Natural killer cell (primary cell): ENCODE data around the gene GTF2H4. TPM values are rescaled to one million over a fixed set of nuclear protein-coding genes. Genes with fewer than 3 reads are reported as not detected.

ENCODE experiments used
- ATAC-seq, 3 donors: fragments of 150-1000 bp in 2 of 3; fragments of 200-7000 bp in 1 of 3; cut with Tn5 transposase; 1 replicate in 1 of 3; 2 replicates in 2 of 3; pipeline ENCODE4 v1.10.0; 2021; ENCODE audit warnings: mild to moderate bottlenecking in 2 of 3, moderate library complexity in 2 of 3
- DNase-seq, 2 donors: peaks; one replicate each; pipeline versions ENCODE4 v3.0.0 to v3.0.0-alpha.2; 2013 to 2021; ENCODE audit warnings: mixed read lengths in 1 of 2
- H3K27ac ChIP-seq: one replicate; pipeline ENCODE4 v1.5.1; 2013; ENCODE audit warnings: mild to moderate bottlenecking, low read length
- H3K27me3 ChIP-seq: one replicate; pipeline ENCODE4 v1.6.1; 2013; ENCODE audit warnings: low read length; ENCODE audit not compliant: control insufficient read depth, insufficient read depth
- H3K36me3 ChIP-seq: one replicate; pipeline ENCODE4 v1.6.1; 2013; ENCODE audit warnings: low read length; ENCODE audit not compliant: control insufficient read depth, insufficient read depth
- H3K4me1 ChIP-seq: one replicate; pipeline ENCODE4 v1.6.1; 2013; ENCODE audit warnings: low read length; ENCODE audit not compliant: control insufficient read depth, insufficient read depth
- H3K4me3 ChIP-seq: one replicate; pipeline ENCODE4 v1.5.1; 2013; ENCODE audit warnings: low read length
- H3K9me3 ChIP-seq: one replicate; pipeline ENCODE4 v1.6.1; 2013; ENCODE audit warnings: low read length; ENCODE audit not compliant: control insufficient read depth, insufficient read depth
- H3K27ac Mint-ChIP-seq, 2 donors: one replicate each; pipeline ENCODE4 v1.8.0; 2022; ENCODE audit warnings: mild to moderate bottlenecking in 2 of 2, mixed read lengths in 2 of 2, moderate library complexity in 1 of 2
- H3K27me3 Mint-ChIP-seq, 2 donors: one replicate each; pipeline ENCODE4 v1.8.0; 2022; ENCODE audit warnings: low read depth in 2 of 2, mixed read lengths in 2 of 2
- H3K36me3 Mint-ChIP-seq: one replicate; pipeline ENCODE4 v1.8.0; 2022; ENCODE audit warnings: mixed read lengths
- H3K4me1 Mint-ChIP-seq, 2 donors: one replicate each; pipeline ENCODE4 v1.8.0; 2022; ENCODE audit warnings: mixed read lengths in 2 of 2
- H3K4me3 Mint-ChIP-seq: one replicate; pipeline ENCODE4 v1.8.0; 2022; ENCODE audit warnings: mild to moderate bottlenecking, moderate library complexity, mixed read lengths
- H3K9me3 Mint-ChIP-seq, 2 donors: one replicate each; pipeline ENCODE4 v1.8.0; 2022; ENCODE audit warnings: mixed read lengths in 2 of 2
- WGBS: methylation state at CpG from one replicate; pipeline ENCODE4 v1.1.7; 2013; ENCODE audit warnings: missing lambda C conversion rate; ENCODE audit not compliant: insufficient coverage; 5-methylcytosine and 5-hydroxymethylcytosine counted together
- intact Hi-C: fragments of 100-400 bp; cut with micrococcal nuclease; formaldehyde crosslinking; loops from one replicate; pipeline ENCODE4 v1.14.2; 2022
- total RNA-seq, 4 donors: library from RNA; stranded (reverse); fragments of 120-200 nt in 1 of 4; gene quantifications; one replicate each; pipeline versions ENCODE4 v1.2.3 to v1.2.4, GENCODE V29; 2013 to 2022
- TF ChIP-seq, protein P1 (sequence below): fragments of 200-600 bp; IDR thresholded peaks from one replicate; pipeline ENCODE4 v1.8.0; 2022; ENCODE audit warnings: antibody characterized with exemption

The GTF2H4 gene
- total RNA-seq, 3 donors from 2014 or later (not counting 1 experiment from before 2014, with no cell fraction given), result 13.5 to 17.9 (median 15.7) TPM

DNA sequence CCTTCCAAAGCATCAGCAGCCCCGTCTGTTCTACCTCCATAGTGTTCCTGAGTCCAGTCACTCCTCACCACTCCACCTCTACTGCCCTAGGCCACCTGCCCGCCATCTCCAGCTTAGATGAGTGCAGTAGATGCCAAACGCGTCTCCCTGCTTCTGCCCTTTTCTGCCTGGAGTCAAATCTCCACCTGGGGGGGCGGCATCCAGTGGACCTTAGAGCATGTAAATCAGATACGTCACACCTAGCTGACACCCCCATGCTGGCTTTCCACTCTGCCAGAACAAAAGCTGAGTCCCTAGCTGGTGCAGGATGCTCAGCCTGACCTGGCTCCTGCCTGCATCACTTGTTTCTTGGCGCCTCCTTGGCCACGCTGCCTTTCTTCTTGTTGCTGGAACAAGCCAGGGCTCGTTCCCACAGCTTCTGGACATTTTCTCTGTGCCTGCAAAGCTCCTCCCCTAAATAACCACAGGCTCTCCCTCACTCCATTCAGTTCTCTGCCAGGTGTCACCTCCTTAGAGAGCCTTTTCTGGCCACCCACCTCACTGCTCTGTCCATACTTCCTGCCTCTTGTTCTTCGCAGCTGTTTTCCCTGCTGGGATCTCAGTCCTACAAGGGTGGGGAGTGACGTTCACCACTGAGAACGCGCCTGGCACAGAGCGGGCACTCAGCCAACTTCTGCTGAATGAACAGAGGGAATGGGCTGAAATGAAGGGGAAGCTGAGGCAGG lies 17.9 kb upstream of the GTF2H4 start:
- TF ChIP-seq, protein P1, sequence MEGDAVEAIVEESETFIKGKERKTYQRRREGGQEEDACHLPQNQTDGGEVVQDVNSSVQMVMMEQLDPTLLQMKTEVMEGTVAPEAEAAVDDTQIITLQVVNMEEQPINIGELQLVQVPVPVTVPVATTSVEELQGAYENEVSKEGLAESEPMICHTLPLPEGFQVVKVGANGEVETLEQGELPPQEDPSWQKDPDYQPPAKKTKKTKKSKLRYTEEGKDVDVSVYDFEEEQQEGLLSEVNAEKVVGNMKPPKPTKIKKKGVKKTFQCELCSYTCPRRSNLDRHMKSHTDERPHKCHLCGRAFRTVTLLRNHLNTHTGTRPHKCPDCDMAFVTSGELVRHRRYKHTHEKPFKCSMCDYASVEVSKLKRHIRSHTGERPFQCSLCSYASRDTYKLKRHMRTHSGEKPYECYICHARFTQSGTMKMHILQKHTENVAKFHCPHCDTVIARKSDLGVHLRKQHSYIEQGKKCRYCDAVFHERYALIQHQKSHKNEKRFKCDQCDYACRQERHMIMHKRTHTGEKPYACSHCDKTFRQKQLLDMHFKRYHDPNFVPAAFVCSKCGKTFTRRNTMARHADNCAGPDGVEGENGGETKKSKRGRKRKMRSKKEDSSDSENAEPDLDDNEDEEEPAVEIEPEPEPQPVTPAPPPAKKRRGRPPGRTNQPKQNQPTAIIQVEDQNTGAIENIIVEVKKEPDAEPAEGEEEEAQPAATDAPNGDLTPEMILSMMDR, result no peak
- H3K4me1 ChIP-seq, result peaks cover 4% of the 10 kb centered on the region
- H3K4me3 ChIP-seq, result no peak overlapping the region
- Mint-ChIP-seq H3K27ac (no peak overlapping the region), H3K27me3 (peaks cover 7 to 28% of the 10 kb centered on the region in 2 donors), H3K4me1 (peaks cover 12 to 15% of the 10 kb centered on the region in 2 donors), H3K9me3 (no peaks in the 10 kb centered on the region), H3K36me3 (no peaks in the 10 kb centered on the region), H3K4me3 (no peak overlapping the region)
- no peak for DNase-seq
- H3K9me3 ChIP-seq, result no peaks in the 10 kb centered on the region
- 90% methylated on average over 14 of the region's 14 CpGs for WGBS
- no peaks in the 10 kb centered on the region for H3K36me3 ChIP-seq
- H3K27ac ChIP-seq, result no peak overlapping the region
- peaks cover 3% of the 10 kb centered on the region for H3K27me3 ChIP-seq
- ATAC-seq, result no peak
- intact Hi-C loops, result no loop called here

DNA sequence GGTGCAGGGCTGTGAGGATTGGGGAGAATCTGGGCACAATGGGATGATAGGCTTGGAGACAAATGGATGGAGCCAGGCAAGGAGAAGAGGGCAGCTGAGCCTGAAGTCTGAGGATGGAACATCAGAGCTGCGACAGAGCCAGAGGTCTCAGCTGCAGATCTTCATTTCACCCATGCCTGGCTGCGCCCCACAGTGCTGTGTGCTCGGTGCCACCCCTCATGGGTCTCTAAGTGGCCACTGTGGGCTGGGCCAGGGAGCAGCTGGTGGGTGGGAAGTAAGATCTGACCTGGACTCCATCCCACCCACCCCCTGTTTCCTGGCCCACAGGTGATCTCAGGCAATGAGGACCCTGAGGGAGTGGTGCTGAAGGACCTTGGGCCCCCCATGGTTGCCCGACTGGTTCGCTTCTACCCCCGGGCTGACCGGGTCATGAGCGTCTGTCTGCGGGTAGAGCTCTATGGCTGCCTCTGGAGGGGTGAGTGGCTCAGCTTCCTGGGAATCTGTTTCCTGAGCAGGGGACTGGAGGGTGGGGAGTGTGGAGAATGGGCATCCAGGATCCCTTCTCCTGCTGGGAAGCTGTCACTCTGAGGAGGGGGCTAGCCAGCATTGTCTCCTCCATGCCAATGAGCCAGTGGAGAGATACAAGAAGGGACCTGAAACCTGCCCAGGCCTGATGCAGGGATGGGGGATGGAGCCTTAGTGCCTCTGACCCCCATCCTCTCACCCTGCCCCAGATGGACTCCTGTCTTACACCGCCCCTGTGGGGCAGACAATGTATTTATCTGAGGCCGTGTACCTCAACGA lies 17.2 kb upstream of the GTF2H4 start:
- Histone ChIP-seq H3K27me3 (peaks cover 3% of the 10 kb centered on the region), H3K36me3 (no peaks in the 10 kb centered on the region), H3K9me3 (no peaks in the 10 kb centered on the region), H3K27ac (no peak overlapping the region), H3K4me1 (no peaks in the 10 kb centered on the region), H3K4me3 (no peak overlapping the region)
- DNase-seq, result no peak
- TF ChIP-seq, protein P1, result no peak
- peaks cover 0 to 22% of the 10 kb centered on the region in 2 donors for H3K27me3 Mint-ChIP-seq
- intact Hi-C loops, result no loop called here
- no peak overlapping the region for H3K4me3 Mint-ChIP-seq
- H3K4me1 Mint-ChIP-seq, result peaks cover 5 to 7% of the 10 kb centered on the region in 2 donors
- WGBS, result 93% methylated on average over 12 of the region's 12 CpGs
- no peaks in the 10 kb centered on the region for H3K36me3 Mint-ChIP-seq
- H3K27ac Mint-ChIP-seq, result no peak overlapping the region
- no peaks in the 10 kb centered on the region for H3K9me3 Mint-ChIP-seq
- ATAC-seq, result no peak

DNA sequence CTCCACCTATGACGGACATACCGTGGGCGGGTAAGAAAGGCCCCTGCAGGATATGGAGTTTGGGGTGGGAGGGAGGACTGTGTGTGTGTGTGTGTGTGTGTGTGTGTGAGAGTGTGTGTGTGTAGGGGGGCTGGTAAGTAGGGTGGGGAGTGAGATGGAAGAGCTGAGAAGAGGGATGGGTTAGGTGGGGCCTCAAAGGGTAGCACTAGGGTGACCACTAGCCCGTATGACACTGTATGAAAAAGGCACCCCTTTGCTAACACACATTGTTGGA lies 16.6 kb upstream of the GTF2H4 start:
- no peaks in the 10 kb centered on the region for H3K4me1 ChIP-seq
- Mint-ChIP-seq H3K36me3 (no peaks in the 10 kb centered on the region), H3K4me3 (no peak overlapping the region), H3K4me1 (peaks cover 0 to 2% of the 10 kb centered on the region in 2 donors), H3K9me3 (no peaks in the 10 kb centered on the region), H3K27me3 (peaks cover 0 to 18% of the 10 kb centered on the region in 2 donors), H3K27ac (no peak overlapping the region)
- TF ChIP-seq, protein P1, result no peak
- no peak for ATAC-seq
- H3K36me3 ChIP-seq, result no peaks in the 10 kb centered on the region
- H3K27ac ChIP-seq, result no peak overlapping the region
- WGBS, result 91% methylated on average over 4 of the region's 4 CpGs
- DNase-seq, result no peak
- intact Hi-C loops, result no loop called here
- H3K9me3 ChIP-seq, result no peaks in the 10 kb centered on the region
- peaks cover 3% of the 10 kb centered on the region for H3K27me3 ChIP-seq
- no peak overlapping the region for H3K4me3 ChIP-seq
